Urinary bladder (tissue), 4 donors: ENCODE results near the gene NKAIN2. TPM values are rescaled to one million over a fixed set of nuclear protein-coding genes. Genes with fewer than 3 reads are reported as not detected.

ENCODE experiments used
- DNase-seq: peaks from one replicate; pipeline ENCODE4 v3.0.0-alpha.2; 2015; ENCODE audit errors: extremely low spot score
- H3K27ac ChIP-seq: one replicate; pipeline ENCODE4 v1.5.1; 2013; ENCODE audit warnings: low read depth, mild to moderate bottlenecking, moderate library complexity
- H3K36me3 ChIP-seq: one replicate; pipeline ENCODE4 v1.6.1; 2013; ENCODE audit warnings: mild to moderate bottlenecking, moderate library complexity; ENCODE audit not compliant: insufficient read depth
- H3K4me1 ChIP-seq: one replicate; pipeline ENCODE4 v1.6.1; 2013; ENCODE audit warnings: mild to moderate bottlenecking, moderate library complexity; ENCODE audit not compliant: insufficient read depth
- H3K4me3 ChIP-seq: one replicate; pipeline ENCODE4 v1.5.1; 2013; ENCODE audit warnings: low read depth, low read length
- WGBS: extraction: QIAGEN DNeasy Blood & Tissue Kit; methylation state at CpG from one replicate; pipeline ENCODE4 v1.1.7; 2013; 5-methylcytosine and 5-hydroxymethylcytosine counted together
- polyA plus RNA-seq: library from polyadenylated mRNA; stranded (reverse); fragments of 200-250 nt; gene quantifications from one replicate; pipeline ENCODE4 v1.2.3, GENCODE V29; 2013
- total RNA-seq: library from RNA; depleted of rRNA; stranded (reverse); fragments of >200 nt; gene quantifications from one replicate; pipeline ENCODE4 v1.2.3, GENCODE V29; 2014
- donor health status: healthy with polysubstance abuse.
- donor health status: healthy.

Gene NKAIN2
- total and polyA plus RNA-seq, 2 donors: 0.24 to 1.7 TPM

GRCh38 chr6:124056407-124057334 is 253.0 kb downstream of the NKAIN2 start:
- H3K4me3 ChIP-seq: no peak overlapping the region
- no peaks in the 10 kb centered on the region for H3K36me3 ChIP-seq
- WGBS: 51% methylated on average over 3 of the region's 3 CpGs
- no peaks in the 10 kb centered on the region for H3K4me1 ChIP-seq
- DNase-seq: no peak
- no peak overlapping the region for H3K27ac ChIP-seq

GRCh38 chr6:124057461-124057860 is 253.8 kb downstream of the NKAIN2 start:
- Histone ChIP-seq H3K27ac (no peak overlapping the region), H3K4me3 (no peak overlapping the region), H3K36me3 (no peaks in the 10 kb centered on the region), H3K4me1 (no peaks in the 10 kb centered on the region)
- 24% methylated on average over 2 of the region's 2 CpGs for WGBS
- no peak for DNase-seq

GRCh38 chr6:124064317-124065113 is 260.9 kb downstream of the NKAIN2 start:
- H3K27ac ChIP-seq: no peak overlapping the region
- no peaks in the 10 kb centered on the region for H3K4me1 ChIP-seq
- H3K4me3 ChIP-seq: no peak overlapping the region
- 79% methylated on average over 3 of the region's 3 CpGs for WGBS
- DNase-seq: no peak
- no peaks in the 10 kb centered on the region for H3K36me3 ChIP-seq

- Histone ChIP-seq H3K4me1 (no peaks in the 10 kb centered on the region), H3K36me3 (no peaks in the 10 kb centered on the region), H3K27ac (no peak overlapping the region), H3K4me3 (no peak overlapping the region)
- no peak for DNase-seq
Measured at GRCh38 chr6:124066269-124066668, 262.6 kb downstream of the NKAIN2 start.

GRCh38 chr6:124066946-124067552 is 263.4 kb downstream of the NKAIN2 start:
- DNase-seq: no peak

GRCh38 chr6:124069230-124069950 is 265.7 kb downstream of the NKAIN2 start:
- WGBS: 79% methylated on average over 5 of the region's 5 CpGs
- no peak overlapping the region for H3K4me3 ChIP-seq
- H3K36me3 ChIP-seq: no peaks in the 10 kb centered on the region
- no peak for DNase-seq
- H3K4me1 ChIP-seq: no peaks in the 10 kb centered on the region
- no peak overlapping the region for H3K27ac ChIP-seq

More at GRCh38 chr6:124066946-124067552, 263.4 kb downstream of the NKAIN2 start:
- WGBS: 60% methylated on average over 6 of the region's 6 CpGs
- Histone ChIP-seq H3K4me1 (no peaks in the 10 kb centered on the region), H3K4me3 (no peak overlapping the region), H3K27ac (no peak overlapping the region), H3K36me3 (no peaks in the 10 kb centered on the region)

GRCh38 chr6:124073021-124073420 is 269.4 kb downstream of the NKAIN2 start:
- no peaks in the 10 kb centered on the region for H3K36me3 ChIP-seq
- WGBS: 74% methylated on average over 6 of the region's 6 CpGs
- no peaks in the 10 kb centered on the region for H3K4me1 ChIP-seq
- no peak overlapping the region for H3K27ac ChIP-seq
- no peak for DNase-seq
- no peak overlapping the region for H3K4me3 ChIP-seq

- Histone ChIP-seq H3K4me1 (no peaks in the 10 kb centered on the region), H3K27ac (no peak overlapping the region), H3K4me3 (no peak overlapping the region), H3K36me3 (no peaks in the 10 kb centered on the region)
- no peak for DNase-seq
- WGBS: 72% methylated on average over 6 of the region's 6 CpGs
Measured at GRCh38 chr6:124073820-124074587, 270.3 kb downstream of the NKAIN2 start.

- H3K27ac ChIP-seq: no peak overlapping the region
- DNase-seq: no peak
- 94% methylated on average over 5 of the region's 5 CpGs for WGBS
- no peaks in the 10 kb centered on the region for H3K36me3 ChIP-seq
- no peaks in the 10 kb centered on the region for H3K4me1 ChIP-seq
- H3K4me3 ChIP-seq: no peak overlapping the region
Measured at GRCh38 chr6:124074606-124075005, 270.9 kb downstream of the NKAIN2 start.

GRCh38 chr6:124076336-124077048 is 272.8 kb downstream of the NKAIN2 start:
- H3K4me3 ChIP-seq: no peak overlapping the region
- DNase-seq: no peak
- no peak overlapping the region for H3K27ac ChIP-seq
- WGBS: 20% methylated on average over 5 of the region's 5 CpGs
- no peaks in the 10 kb centered on the region for H3K36me3 ChIP-seq
- no peaks in the 10 kb centered on the region for H3K4me1 ChIP-seq

GRCh38 chr6:124078169-124078568 is 274.5 kb downstream of the NKAIN2 start:
- Histone ChIP-seq H3K27ac (no peak overlapping the region), H3K4me3 (no peak overlapping the region)
- DNase-seq: no peak

GRCh38 chr6:124080483-124080882 is 276.8 kb downstream of the NKAIN2 start:
- WGBS: 57% methylated on average over 1 of the region's 1 CpG
- no peaks in the 10 kb centered on the region for H3K36me3 ChIP-seq
- H3K27ac ChIP-seq: no peak overlapping the region
- H3K4me1 ChIP-seq: no peaks in the 10 kb centered on the region
- DNase-seq: no peak
- no peak overlapping the region for H3K4me3 ChIP-seq

More at GRCh38 chr6:124078169-124078568, 274.5 kb downstream of the NKAIN2 start:
- Histone ChIP-seq H3K36me3 (no peaks in the 10 kb centered on the region), H3K4me1 (no peaks in the 10 kb centered on the region)
